ENCODE results near the gene ILRUN.

ILRUN gene

GRCh38 chr6:34709386-34709785 lies 12.8 kb upstream of the ILRUN start:
- TF ChIP-seq, protein P1, sequence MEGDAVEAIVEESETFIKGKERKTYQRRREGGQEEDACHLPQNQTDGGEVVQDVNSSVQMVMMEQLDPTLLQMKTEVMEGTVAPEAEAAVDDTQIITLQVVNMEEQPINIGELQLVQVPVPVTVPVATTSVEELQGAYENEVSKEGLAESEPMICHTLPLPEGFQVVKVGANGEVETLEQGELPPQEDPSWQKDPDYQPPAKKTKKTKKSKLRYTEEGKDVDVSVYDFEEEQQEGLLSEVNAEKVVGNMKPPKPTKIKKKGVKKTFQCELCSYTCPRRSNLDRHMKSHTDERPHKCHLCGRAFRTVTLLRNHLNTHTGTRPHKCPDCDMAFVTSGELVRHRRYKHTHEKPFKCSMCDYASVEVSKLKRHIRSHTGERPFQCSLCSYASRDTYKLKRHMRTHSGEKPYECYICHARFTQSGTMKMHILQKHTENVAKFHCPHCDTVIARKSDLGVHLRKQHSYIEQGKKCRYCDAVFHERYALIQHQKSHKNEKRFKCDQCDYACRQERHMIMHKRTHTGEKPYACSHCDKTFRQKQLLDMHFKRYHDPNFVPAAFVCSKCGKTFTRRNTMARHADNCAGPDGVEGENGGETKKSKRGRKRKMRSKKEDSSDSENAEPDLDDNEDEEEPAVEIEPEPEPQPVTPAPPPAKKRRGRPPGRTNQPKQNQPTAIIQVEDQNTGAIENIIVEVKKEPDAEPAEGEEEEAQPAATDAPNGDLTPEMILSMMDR (IDR thresholded peaks at IDR 0.05), result no peak

DNA sequence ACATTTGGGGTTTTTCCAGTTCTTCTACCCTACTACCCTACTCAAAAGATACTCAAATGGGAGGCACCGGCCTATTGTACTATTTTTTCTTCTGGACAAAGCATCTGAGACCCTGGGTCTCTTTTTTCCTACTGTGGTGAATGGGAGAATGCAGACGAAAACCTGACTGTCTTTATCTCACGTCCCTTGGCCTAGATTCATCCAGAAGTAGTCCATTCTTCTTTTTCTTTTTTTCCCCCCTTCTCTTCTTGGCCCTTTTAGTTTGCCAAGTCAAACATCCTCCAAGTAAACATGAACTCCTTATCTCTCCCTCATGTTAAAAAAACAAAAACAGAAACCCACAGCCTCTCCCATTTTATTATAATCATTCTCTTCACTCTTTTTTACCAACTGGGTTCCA lies 8.7 kb upstream of the ILRUN start:
- TF ChIP-seq, protein P1 (IDR thresholded peaks at IDR 0.05), result no peak

DNA sequence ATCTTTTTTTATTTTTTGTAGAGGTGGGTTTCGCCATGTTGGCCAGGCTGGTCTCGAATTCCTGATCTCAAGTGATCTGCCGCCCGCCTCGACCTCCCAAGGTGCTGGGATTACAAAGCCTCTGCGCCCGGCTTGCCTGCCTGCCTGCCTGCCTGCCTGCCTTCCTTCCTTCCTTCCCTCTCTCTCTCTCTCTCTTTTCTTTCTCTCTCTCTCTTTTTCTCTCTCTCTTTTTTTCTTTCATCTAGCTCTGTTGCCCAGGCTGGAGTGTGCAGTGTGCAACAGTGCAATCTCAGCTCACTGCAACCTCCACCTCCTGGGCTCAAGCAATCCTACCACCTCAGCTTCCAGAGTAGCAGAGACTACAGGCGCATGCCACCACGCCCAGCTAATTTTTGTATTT lies 4.6 kb upstream of the ILRUN start:
- TF ChIP-seq, protein P1 (IDR thresholded peaks at IDR 0.05), result no peak

- TF ChIP-seq, protein P1 (IDR thresholded peaks at IDR 0.05), result no peak
Measured at GRCh38 chr6:34697904-34698559, 1.5 kb upstream of the ILRUN start.

GRCh38 chr6:34697544-34697836 lies 923 bp upstream of the ILRUN start:
- TF ChIP-seq, protein P1 (IDR thresholded peaks at IDR 0.05), result no peak

- TF ChIP-seq, protein P1 (IDR thresholded peaks at IDR 0.05), result no peak
Measured at GRCh38 chr6:34696189-34696738, 303 bp downstream of the ILRUN start.

DNA sequence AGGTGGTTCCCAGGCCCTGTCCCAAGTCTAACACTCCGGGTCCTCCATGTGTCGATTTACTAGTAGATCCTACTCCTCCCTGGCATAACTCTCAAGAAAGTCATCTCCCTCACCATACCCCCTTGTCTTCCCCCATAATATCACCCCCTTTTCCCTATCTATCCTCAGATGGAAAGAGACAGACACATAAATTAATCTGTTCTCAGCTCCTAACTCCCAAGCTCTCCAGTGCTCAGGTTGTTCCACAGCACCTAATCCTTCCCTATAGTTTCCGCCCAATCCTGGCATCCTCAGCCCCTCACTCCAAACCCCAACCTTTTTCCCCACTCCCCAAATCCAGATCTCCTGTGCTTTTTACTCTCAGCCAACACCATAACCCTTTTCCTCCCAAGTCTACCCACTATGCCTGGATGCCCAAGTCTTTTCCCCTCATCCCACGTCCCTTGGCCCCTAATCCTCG lies 808 bp downstream of the ILRUN start:
- TF ChIP-seq, protein P1 (IDR thresholded peaks at IDR 0.05), result no peak

GRCh38 chr6:34692280-34692679 lies 4.3 kb downstream of the ILRUN start:
- TF ChIP-seq, protein P1 (IDR thresholded peaks at IDR 0.05), result no peak
